Endodermal cell (in vitro differentiated cells): ENCODE results near the gene SERTAD2. TPM values are rescaled to one million over a fixed set of nuclear protein-coding genes. Genes with fewer than 3 reads are reported as not detected.

Experiments used
- DNase-seq: peaks from one replicate; pipeline ENCODE4 v3.0.0-alpha.2; 2017
- H3K27ac ChIP-seq: 2 replicates; pipeline ENCODE4 v1.5.1; 2013; ENCODE audit warnings: mild to moderate bottlenecking, low read depth, low read length, moderate library complexity
- H3K27me3 ChIP-seq: 2 replicates; pipeline ENCODE4 v1.6.1; 2013; ENCODE audit warnings: mild to moderate bottlenecking, low read length, moderate library complexity; ENCODE audit not compliant: insufficient read depth, control insufficient read depth, poor library complexity, severe bottlenecking
- H3K36me3 ChIP-seq: 2 replicates; pipeline ENCODE4 v1.7.0; 2013; ENCODE audit warnings: mild to moderate bottlenecking, low read length, moderate library complexity; ENCODE audit not compliant: control insufficient read depth, insufficient read depth
- H3K4me1 ChIP-seq: one replicate; pipeline ENCODE4 v1.7.0; 2013; ENCODE audit warnings: low read length; ENCODE audit not compliant: control insufficient read depth, insufficient read depth
- H3K4me3 ChIP-seq: 2 replicates; pipeline ENCODE4 v1.5.1; 2013; ENCODE audit warnings: mild to moderate bottlenecking, low read length, moderate library complexity
- H3K9ac ChIP-seq: 2 replicates; pipeline ENCODE4 v1.6.1; 2013; ENCODE audit warnings: mild to moderate bottlenecking, low read length, moderate library complexity; ENCODE audit not compliant: poor library complexity, severe bottlenecking; ENCODE audit errors: extremely low read depth
- H3K9me3 ChIP-seq: 2 replicates; pipeline ENCODE4 v1.6.1; 2013; ENCODE audit warnings: mild to moderate bottlenecking, low read length, moderate library complexity; ENCODE audit not compliant: control insufficient read depth
- H3K27ac Mint-ChIP-seq: 2 replicates; pipeline ENCODE4 v1.8.0; 2020; ENCODE audit warnings: mixed read lengths
- H3K27me3 Mint-ChIP-seq: 2 replicates; pipeline ENCODE4 v1.8.0; 2021; ENCODE audit warnings: mild to moderate bottlenecking, mixed read lengths; ENCODE audit not compliant: insufficient read depth
- H3K36me3 Mint-ChIP-seq: 2 replicates; pipeline ENCODE4 v1.8.0; 2020; ENCODE audit warnings: low read depth, mixed read lengths
- H3K4me1 Mint-ChIP-seq: 2 replicates; pipeline ENCODE4 v1.8.0; 2020; ENCODE audit warnings: mixed read lengths
- H3K4me3 Mint-ChIP-seq: 2 replicates; pipeline ENCODE4 v1.8.0; 2020; ENCODE audit warnings: mild to moderate bottlenecking, moderate library complexity, mixed read lengths
- H3K9me3 Mint-ChIP-seq: 2 replicates; pipeline ENCODE4 v1.8.0; 2020; ENCODE audit warnings: mild to moderate bottlenecking, mixed read lengths
- CTCF ChIP-seq: fragments of 200-600 bp; sonication (generic); conservative IDR thresholded peaks from 2 replicates; pipeline ENCODE4 v1.5.0; 2021; ENCODE audit warnings: antibody characterized with exemption, mild to moderate bottlenecking
- WGBS, 2 experiments: methylation state at CpG; one replicate each; pipeline versions ENCODE4 v1.1.5 to v1.1.7; 2013; ENCODE audit warnings: missing lambda C conversion rate in 2 of 2, mixed read lengths in 1 of 2; ENCODE audit not compliant: insufficient coverage in 1 of 2, insufficient read length in 1 of 2; 5-methylcytosine and 5-hydroxymethylcytosine counted together
- total RNA-seq, 2 donors: library from RNA; stranded (reverse); fragmentation: NEBNext Ultra II Directional in 1 of 2; extraction: Animal tissue kit (Norgen Biotek cat#: 25700) in 1 of 2; gene quantifications; 2 replicates in 1 of 2; 3 replicates in 1 of 2; pipeline ENCODE4 v1.2.1, GENCODE V29; 2021

The SERTAD2 gene
- total RNA-seq, 2 donors from 2014 or later = 17.1 to 20.3 TPM

- Mint-ChIP-seq H3K27ac (no peak overlapping the region), H3K4me1 (peaks cover 42% of the 10 kb centered on the region), H3K36me3 (peaks cover 3% of the 10 kb centered on the region), H3K9me3 (no peaks in the 10 kb centered on the region), H3K27me3 (no peaks in the 10 kb centered on the region), H3K4me3 (no peak overlapping the region)
- Histone ChIP-seq H3K36me3 (no peaks in the 10 kb centered on the region), H3K4me3 (no peak overlapping the region), H3K9me3 (no peaks in the 10 kb centered on the region), H3K27ac (no peak overlapping the region), H3K4me1 (peaks cover 16% of the 10 kb centered on the region), H3K9ac (no peak overlapping the region), H3K27me3 (no peaks in the 10 kb centered on the region)
- WGBS, 2 experiments = 94 to 100% methylated on average over 3 to 4 of the region's 4 CpGs
- no peak for TF ChIP-seq CTCF
- DNase-seq = no peak
Observed at GRCh38 chr2:64698668-64699444, 45.1 kb upstream of the SERTAD2 start.

- no peak overlapping the region for H3K27ac Mint-ChIP-seq
- H3K4me3 Mint-ChIP-seq = no peak overlapping the region
Observed at GRCh38 chr2:64698177-64698643, 44.5 kb upstream of the SERTAD2 start.

More at GRCh38 chr2:64698177-64698643, 44.5 kb upstream of the SERTAD2 start:
- no peak for DNase-seq
- 88 to 98% methylated on average over 1 to 2 of the region's 2 CpGs for WGBS, 2 experiments
- H3K27me3 Mint-ChIP-seq = no peaks in the 10 kb centered on the region
- Histone ChIP-seq H3K27ac (no peak overlapping the region), H3K36me3 (no peaks in the 10 kb centered on the region), H3K4me3 (no peak overlapping the region), H3K27me3 (no peaks in the 10 kb centered on the region), H3K4me1 (peaks cover 16% of the 10 kb centered on the region), H3K9me3 (peaks cover under 1% of the 10 kb centered on the region), H3K9ac (no peak overlapping the region)
- peaks cover 4% of the 10 kb centered on the region for H3K36me3 Mint-ChIP-seq
- no peak for TF ChIP-seq CTCF
- peaks cover 42% of the 10 kb centered on the region for H3K4me1 Mint-ChIP-seq
- H3K9me3 Mint-ChIP-seq = peaks cover under 1% of the 10 kb centered on the region
